Measurements from ENCODE around the gene ITGAD.

Gene ITGAD

GRCh38 chr16:31428638-31429247 is 35.6 kb downstream of the ITGAD start (continued):
- TF ChIP-seq ZFHX2 (tag by site-specific recombination; conservative IDR thresholded peaks at IDR 0.05): no peak
- no peak for TF ChIP-seq ZNF2 (tag by site-specific recombination; IDR thresholded peaks at IDR 0.05)
- TF ChIP-seq ZNF514 (tag by site-specific recombination; IDR thresholded peaks at IDR 0.05): no peak
- no peak for TF ChIP-seq ZXDB (tag by site-specific recombination; IDR thresholded peaks at IDR 0.05)
- TF ChIP-seq ZNF645 (tag by site-specific recombination; IDR thresholded peaks at IDR 0.05): no peak
- no peak for TF ChIP-seq SCRT1 (tag by site-specific recombination; IDR thresholded peaks at IDR 0.05; ENCODE audit: borderline replicate concordance)
- TF ChIP-seq, protein P1, sequence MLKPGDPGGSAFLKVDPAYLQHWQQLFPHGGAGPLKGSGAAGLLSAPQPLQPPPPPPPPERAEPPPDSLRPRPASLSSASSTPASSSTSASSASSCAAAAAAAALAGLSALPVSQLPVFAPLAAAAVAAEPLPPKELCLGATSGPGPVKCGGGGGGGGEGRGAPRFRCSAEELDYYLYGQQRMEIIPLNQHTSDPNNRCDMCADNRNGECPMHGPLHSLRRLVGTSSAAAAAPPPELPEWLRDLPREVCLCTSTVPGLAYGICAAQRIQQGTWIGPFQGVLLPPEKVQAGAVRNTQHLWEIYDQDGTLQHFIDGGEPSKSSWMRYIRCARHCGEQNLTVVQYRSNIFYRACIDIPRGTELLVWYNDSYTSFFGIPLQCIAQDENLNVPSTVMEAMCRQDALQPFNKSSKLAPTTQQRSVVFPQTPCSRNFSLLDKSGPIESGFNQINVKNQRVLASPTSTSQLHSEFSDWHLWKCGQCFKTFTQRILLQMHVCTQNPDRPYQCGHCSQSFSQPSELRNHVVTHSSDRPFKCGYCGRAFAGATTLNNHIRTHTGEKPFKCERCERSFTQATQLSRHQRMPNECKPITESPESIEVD (tag by site-specific recombination; IDR thresholded peaks at IDR 0.05): no peak
- TF ChIP-seq ZNF311 (tag by site-specific recombination; IDR thresholded peaks at IDR 0.05; ENCODE audit: borderline replicate concordance): no peak
- no peak for TF ChIP-seq ZNF501 (tag by site-specific recombination; IDR thresholded peaks at IDR 0.05)
- no peak for TF ChIP-seq SETDB1 (IDR thresholded peaks at IDR 0.05; ENCODE audit: insufficient read length, low read length)
- TF ChIP-seq ZNF292 (tag by site-specific recombination; IDR thresholded peaks at IDR 0.05; ENCODE audit: borderline replicate concordance, low read depth): no peak
- no peak for TF ChIP-seq PATZ1 (tag by site-specific recombination; IDR thresholded peaks at IDR 0.05)
- TF ChIP-seq ZBTB7A (tag by site-specific recombination; IDR thresholded peaks at IDR 0.05; ENCODE audit: low read depth): no peak
- TF ChIP-seq ZNF768 (tag by site-specific recombination; IDR thresholded peaks at IDR 0.05): no peak
- no peak for TF ChIP-seq ZNF23 (tag by site-specific recombination; IDR thresholded peaks at IDR 0.05; ENCODE audit: borderline replicate concordance)

DNA sequence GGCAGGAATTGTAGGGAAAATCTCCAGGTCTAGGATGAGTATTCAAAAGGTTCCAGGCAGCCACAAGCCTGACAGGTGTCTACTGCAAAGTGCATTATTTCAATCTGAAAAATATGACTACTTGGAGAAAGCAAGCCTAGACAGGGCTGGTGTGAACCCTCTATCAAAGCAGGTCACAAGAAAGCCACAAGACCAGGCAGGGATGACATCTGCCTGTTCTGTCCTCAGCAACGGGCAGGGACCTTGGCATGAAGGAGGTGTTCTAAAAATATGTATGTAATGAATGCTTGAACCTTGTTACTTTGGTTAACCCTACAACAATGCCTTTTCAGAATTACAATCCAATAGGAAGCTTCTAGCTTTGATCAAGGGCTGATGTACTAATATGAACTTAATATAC is 36.2 kb downstream of the ITGAD start:
- ChIA-PET POLR2A (interaction anchor here (1.2 kb wide), 1 partner anchor 26 kb away, joined by 3 read pairs; no protein-coding TSS in a partner anchor), CTCF (interaction anchor here (1.1 kb wide), 1 partner anchor 13 kb away, joined by 6 read pairs; the partner anchor contains the start of gene ZNF843)
- H3K4me3 ChIP-seq (ENCODE audit: low read depth, low read length): no peak overlapping the region
- TF ChIP-seq ZNF571 (tag by site-specific recombination; IDR thresholded peaks at IDR 0.05) (no peak), SP3 (tag by site-specific recombination; IDR thresholded peaks at IDR 0.05) (no peak), ZBTB48 (tag by site-specific recombination; IDR thresholded peaks at IDR 0.05) (no peak), ZNF747 (tag by site-specific recombination; IDR thresholded peaks at IDR 0.05) (no peak), ZNF202 (tag by site-specific recombination; IDR thresholded peaks at IDR 0.05; ENCODE audit: borderline replicate concordance) (no peak)
- TF ChIP-seq, protein P2, sequence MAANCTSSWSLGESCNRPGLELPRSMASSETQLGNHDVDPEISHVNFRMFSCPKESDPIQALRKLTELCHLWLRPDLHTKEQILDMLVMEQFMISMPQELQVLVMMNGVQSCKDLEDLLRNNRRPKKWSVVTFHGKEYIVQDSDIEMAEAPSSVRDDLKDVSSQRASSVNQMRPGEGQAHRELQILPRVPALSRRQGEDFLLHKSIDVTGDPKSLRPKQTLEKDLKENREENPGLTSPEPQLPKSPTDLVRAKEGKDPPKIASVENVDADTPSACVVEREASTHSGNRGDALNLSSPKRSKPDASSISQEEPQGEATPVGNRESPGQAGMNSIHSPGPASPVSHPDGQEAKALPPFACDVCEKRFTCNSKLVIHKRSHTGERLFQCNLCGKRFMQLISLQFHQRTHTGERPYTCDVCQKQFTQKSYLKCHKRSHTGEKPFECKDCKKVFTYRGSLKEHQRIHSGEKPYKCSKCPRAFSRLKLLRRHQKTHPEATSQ (tag by site-specific recombination; IDR thresholded peaks at IDR 0.05): no peak
- no peaks in the 10 kb centered on the region for H3K36me3 ChIP-seq (ENCODE audit: control insufficient read depth in 2 of 2, insufficient read depth in 1 of 2, low read length in 2 of 2)
- no peak overlapping the region for H3K27ac ChIP-seq (ENCODE audit: extremely low read depth, low read depth, low read length)
- H3K9me3 ChIP-seq (ENCODE audit: control insufficient read depth, insufficient read depth, low read depth, low read length): no peaks in the 10 kb centered on the region
- no peaks in the 10 kb centered on the region for H3K4me1 ChIP-seq (ENCODE audit: control insufficient read depth, insufficient read depth, low read length)
